RWPE2 (cell line): ENCODE results near the gene ATXN7L1.

Experiments
- ATAC-seq: fragments of 200-7000 bp; cut with Tn5 transposase; 3 replicates; pipeline ENCODE4 v1.9.1; 2021; ENCODE audit warnings: low read depth
- DNase-seq: peaks from one replicate; pipeline ENCODE4 v3.0.0-alpha.2; 2020; ENCODE audit warnings: low spot score
- H3K27ac ChIP-seq: fragments of 450-650 bp; 2 replicates; pipeline ENCODE4 v1.5.1; 2017; ENCODE audit warnings: mild to moderate bottlenecking; ENCODE audit not compliant: poor library complexity, severe bottlenecking
- H3K27me3 ChIP-seq: fragments of 250-450 bp; sonication (Bioruptor Pico); 2 replicates; pipeline ENCODE4 v1.5.1; 2021; ENCODE audit warnings: mild to moderate bottlenecking, moderate library complexity; ENCODE audit not compliant: insufficient read depth, poor library complexity, severe bottlenecking
- H3K36me3 ChIP-seq: fragments of 250-450 bp; sonication (Bioruptor Pico); 2 replicates; pipeline ENCODE4 v1.5.1; 2020; ENCODE audit warnings: low read depth, mild to moderate bottlenecking, moderate library complexity
- H3K4me1 ChIP-seq: fragments of 250-450 bp; sonication (Bioruptor Pico); 2 replicates; pipeline ENCODE4 v1.5.1; 2021; ENCODE audit warnings: mild to moderate bottlenecking, moderate library complexity; ENCODE audit not compliant: insufficient read depth, poor library complexity, severe bottlenecking
- H3K4me3 ChIP-seq: fragments of 250-450 bp; sonication (Bioruptor Pico); 2 replicates; pipeline ENCODE4 v1.5.1; 2021; ENCODE audit warnings: mild to moderate bottlenecking, moderate library complexity; ENCODE audit not compliant: severe bottlenecking
- H3K9me3 ChIP-seq: fragments of 250-450 bp; sonication (Bioruptor Pico); 2 replicates; pipeline ENCODE4 v1.5.1; 2021; ENCODE audit warnings: mild to moderate bottlenecking, moderate library complexity; ENCODE audit not compliant: severe bottlenecking
- TF ChIP-seq, protein P1 (sequence below): fragments of 450-650 bp; IDR thresholded peaks from one replicate; pipeline ENCODE4 v1.5.1; 2017; ENCODE audit warnings: mild to moderate bottlenecking, moderate library complexity; ENCODE audit not compliant: poor library complexity, severe bottlenecking

Gene ATXN7L1

DNA sequence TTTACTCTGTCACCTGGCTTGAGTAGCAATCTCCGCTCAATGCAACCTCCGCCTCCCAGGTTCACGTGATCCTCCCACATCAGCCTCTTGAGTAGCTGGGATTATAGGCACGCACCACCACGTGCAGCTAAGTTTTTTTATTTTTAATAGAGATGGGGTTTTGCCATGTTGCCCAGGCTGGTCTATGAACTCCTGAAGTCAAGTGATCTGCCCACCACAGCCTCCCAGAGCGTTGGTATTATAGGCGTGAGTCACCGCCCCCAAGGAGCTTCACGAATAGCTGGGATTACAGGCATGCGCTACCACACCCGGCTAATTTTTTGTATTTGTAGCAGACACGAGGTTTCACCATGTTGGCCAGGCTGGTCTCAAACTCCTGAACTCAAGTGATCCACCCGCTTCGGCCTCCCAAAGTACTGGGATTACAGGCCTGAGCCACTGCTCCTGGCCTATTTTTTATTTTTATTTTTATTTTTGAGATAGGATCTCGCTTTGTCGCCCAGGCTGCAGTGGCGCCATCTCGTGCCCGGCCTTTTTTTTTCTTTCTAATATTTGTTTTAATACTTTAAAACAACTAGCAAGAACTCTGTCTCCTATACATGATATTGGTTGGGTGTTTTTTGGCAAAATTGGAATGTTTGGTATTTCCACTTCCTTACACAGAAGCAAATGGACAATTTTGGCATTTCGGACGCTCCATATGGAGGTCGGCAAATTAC, 296.2 kb downstream of the ATXN7L1 start:
- ATAC-seq, result no peak
- H3K4me3 ChIP-seq, result no peak overlapping the region
- H3K4me1 ChIP-seq, result no peaks in the 10 kb centered on the region
- DNase-seq, result no peak
- H3K27ac ChIP-seq, result no peak overlapping the region
- H3K36me3 ChIP-seq, result no peaks in the 10 kb centered on the region
- H3K9me3 ChIP-seq, result peaks cover 3% of the 10 kb centered on the region
- TF ChIP-seq, protein P1, sequence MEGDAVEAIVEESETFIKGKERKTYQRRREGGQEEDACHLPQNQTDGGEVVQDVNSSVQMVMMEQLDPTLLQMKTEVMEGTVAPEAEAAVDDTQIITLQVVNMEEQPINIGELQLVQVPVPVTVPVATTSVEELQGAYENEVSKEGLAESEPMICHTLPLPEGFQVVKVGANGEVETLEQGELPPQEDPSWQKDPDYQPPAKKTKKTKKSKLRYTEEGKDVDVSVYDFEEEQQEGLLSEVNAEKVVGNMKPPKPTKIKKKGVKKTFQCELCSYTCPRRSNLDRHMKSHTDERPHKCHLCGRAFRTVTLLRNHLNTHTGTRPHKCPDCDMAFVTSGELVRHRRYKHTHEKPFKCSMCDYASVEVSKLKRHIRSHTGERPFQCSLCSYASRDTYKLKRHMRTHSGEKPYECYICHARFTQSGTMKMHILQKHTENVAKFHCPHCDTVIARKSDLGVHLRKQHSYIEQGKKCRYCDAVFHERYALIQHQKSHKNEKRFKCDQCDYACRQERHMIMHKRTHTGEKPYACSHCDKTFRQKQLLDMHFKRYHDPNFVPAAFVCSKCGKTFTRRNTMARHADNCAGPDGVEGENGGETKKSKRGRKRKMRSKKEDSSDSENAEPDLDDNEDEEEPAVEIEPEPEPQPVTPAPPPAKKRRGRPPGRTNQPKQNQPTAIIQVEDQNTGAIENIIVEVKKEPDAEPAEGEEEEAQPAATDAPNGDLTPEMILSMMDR, result peak; percentile 22
- no peaks in the 10 kb centered on the region for H3K27me3 ChIP-seq

DNA sequence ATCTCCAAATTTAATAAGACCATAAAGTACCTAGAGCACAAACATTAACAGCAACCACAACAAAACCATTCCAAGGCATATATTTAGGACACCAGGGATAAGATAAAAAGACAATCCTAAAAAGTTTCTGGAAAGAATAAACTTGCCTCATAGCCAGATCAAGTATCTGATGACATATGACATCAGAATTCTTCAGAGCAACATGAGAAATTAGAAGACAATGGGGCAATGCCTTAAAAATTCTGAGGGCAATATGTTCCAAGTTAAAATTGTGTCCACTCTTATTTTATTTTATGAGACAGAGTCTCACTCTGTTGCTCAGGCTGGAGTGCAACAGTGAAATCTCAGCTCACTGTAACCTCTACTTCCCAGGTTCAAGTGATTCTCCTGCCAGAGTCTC, 297.9 kb downstream of the ATXN7L1 start:
- DNase-seq (no peak), ATAC-seq (no peak)
- Histone ChIP-seq H3K9me3 (no peaks in the 10 kb centered on the region), H3K4me3 (no peak overlapping the region), H3K4me1 (no peaks in the 10 kb centered on the region), H3K27ac (no peak overlapping the region), H3K27me3 (no peaks in the 10 kb centered on the region), H3K36me3 (no peaks in the 10 kb centered on the region)
- TF ChIP-seq, protein P1, result no peak

DNA sequence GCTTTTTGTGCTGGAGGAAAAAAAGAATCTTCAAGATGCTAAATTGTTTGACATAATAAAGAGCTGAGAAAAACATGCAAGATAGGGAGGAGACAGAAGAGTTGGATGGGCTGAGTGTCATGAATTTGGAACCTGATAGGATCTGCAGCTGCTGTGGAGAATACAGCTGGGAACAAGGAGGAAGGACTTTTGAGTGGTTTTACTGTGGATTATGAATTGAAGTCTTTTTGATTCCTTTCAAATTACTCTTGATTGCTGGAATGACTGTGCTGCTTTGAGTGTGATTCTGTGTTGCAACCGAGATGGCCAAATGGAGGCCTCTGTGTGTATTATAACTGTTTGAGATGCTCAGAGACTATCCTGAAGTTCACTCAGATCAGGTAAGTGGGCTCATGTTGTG, 299.1 kb downstream of the ATXN7L1 start:
- ATAC-seq, result no peak

DNA sequence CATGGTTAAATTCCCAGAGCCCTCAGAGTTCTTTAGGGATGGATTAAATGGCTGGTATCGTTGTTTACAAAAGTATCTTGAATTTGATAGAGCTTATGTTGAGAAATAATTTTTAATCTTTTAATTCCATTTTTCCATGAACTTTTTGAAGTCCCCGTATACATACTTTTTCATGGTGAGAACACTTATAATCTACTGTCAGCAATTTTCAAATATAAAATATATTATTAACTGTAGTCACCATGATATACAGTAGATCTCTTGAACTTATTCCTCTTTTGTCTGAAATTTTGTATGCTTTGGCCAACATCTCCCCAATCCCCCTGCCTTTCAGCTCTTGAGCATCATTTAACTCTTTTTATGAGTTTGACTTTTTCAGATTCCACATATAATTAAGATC, 304.5 kb downstream of the ATXN7L1 start:
- Histone ChIP-seq H3K27ac (no peak overlapping the region), H3K9me3 (no peaks in the 10 kb centered on the region), H3K4me3 (no peak overlapping the region), H3K27me3 (no peaks in the 10 kb centered on the region), H3K4me1 (no peaks in the 10 kb centered on the region), H3K36me3 (peaks cover 20% of the 10 kb centered on the region)
- no peak for ATAC-seq
- TF ChIP-seq, protein P1, result no peak
- DNase-seq, result no peak

More for the DNA sequence above, 299.1 kb downstream of the ATXN7L1 start:
- H3K9me3 ChIP-seq, result no peaks in the 10 kb centered on the region
- DNase-seq, result no peak
- TF ChIP-seq, protein P1, result no peak
- H3K27me3 ChIP-seq, result no peaks in the 10 kb centered on the region
- H3K4me1 ChIP-seq, result no peaks in the 10 kb centered on the region
- no peak overlapping the region for H3K27ac ChIP-seq
- no peaks in the 10 kb centered on the region for H3K36me3 ChIP-seq
- no peak overlapping the region for H3K4me3 ChIP-seq

DNA sequence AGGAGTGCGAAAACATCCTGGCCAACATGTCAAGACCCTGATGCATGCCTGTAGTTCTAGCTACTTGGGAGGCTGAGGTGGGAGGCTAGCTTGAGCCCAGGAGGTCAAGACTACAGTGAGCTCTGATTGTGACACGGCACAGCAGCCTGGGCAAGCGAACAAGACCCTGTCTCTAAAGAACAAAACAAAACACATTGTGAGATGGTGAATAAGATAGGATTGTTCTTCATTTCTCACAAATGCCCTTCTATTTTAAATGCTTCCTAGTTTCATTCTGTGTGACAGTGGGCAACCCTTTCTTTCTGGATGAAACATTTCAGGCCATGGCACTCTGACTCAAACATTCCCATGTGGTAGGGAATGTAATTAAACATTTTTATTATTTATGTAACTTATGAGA, 308.6 kb downstream of the ATXN7L1 start:
- peaks cover 59% of the 10 kb centered on the region for H3K36me3 ChIP-seq
- TF ChIP-seq, protein P1, result no peak
- H3K4me1 ChIP-seq, result no peaks in the 10 kb centered on the region
- H3K4me3 ChIP-seq, result no peak overlapping the region
- no peaks in the 10 kb centered on the region for H3K27me3 ChIP-seq
- DNase-seq (no peak), ATAC-seq (no peak)
- H3K9me3 ChIP-seq, result peaks cover 2% of the 10 kb centered on the region
- no peak overlapping the region for H3K27ac ChIP-seq
